H1 (cell line): Measurements from ENCODE around the gene MAF. TPM values are rescaled to one million over a fixed set of nuclear protein-coding genes. Genes with fewer than 3 reads are reported as not detected.

Source experiments
- CTCF ChIA-PET: fragments of 300-600 bp; sonication (Branson Sonifier 250); formaldehyde crosslinking; loops from one replicate; lab custom pipeline; 2021; ENCODE audit not compliant: partially characterized antibody; lab: Charles Lee
- POLR2A ChIA-PET: fragments of 300-600 bp; sonication (Branson Sonifier 250); formaldehyde crosslinking; loops from one replicate; lab custom pipeline; 2021; ENCODE audit warnings: inconsistent platforms; ENCODE audit not compliant: partially characterized antibody; lab: Charles Lee
- DNase-seq, 2 experiments: peaks; one replicate each; pipeline versions ENCODE4 v3.0.0 to v3.0.0-alpha.2; 2010 to 2022; ENCODE audit warnings: low spot score in 2 of 2, low read depth in 1 of 2, mixed read lengths in 1 of 2
- FAIRE-seq: peaks from 2 replicates; lab custom pipeline; 2011; peaks lifted over from hg19 to GRCh38; lab: Jason Lieb, UNC
- H2AFZ ChIP-seq: 2 replicates; pipeline ENCODE4 v1.8.1; 2012; ENCODE audit warnings: low read length, inconsistent platforms
- H2AK5ac ChIP-seq: 2 replicates; pipeline ENCODE4 v1.6.1; 2013; ENCODE audit warnings: low read depth, low read length
- H2BK120ac ChIP-seq: replicated peaks from 2 replicates; pipeline ENCODE3; 2013; ENCODE audit warnings: low read depth, low read length, inconsistent platforms
- H2BK12ac ChIP-seq: 2 replicates; pipeline ENCODE4 v1.6.1; 2013; ENCODE audit warnings: low read depth, low read length
- H2BK15ac ChIP-seq: 2 replicates; pipeline ENCODE4 v1.6.1; 2013; ENCODE audit warnings: low read length
- H2BK20ac ChIP-seq: 2 replicates; pipeline ENCODE4 v1.6.1; 2013; ENCODE audit warnings: low read length
- H2BK5ac ChIP-seq: 2 replicates; pipeline ENCODE4 v1.6.1; 2013; ENCODE audit warnings: low read depth, low read length
- H3K14ac ChIP-seq: 2 replicates; pipeline ENCODE4 v1.6.1; 2013; ENCODE audit warnings: inconsistent platforms; ENCODE audit not compliant: insufficient read length
- H3K18ac ChIP-seq: 2 replicates; pipeline ENCODE4 v1.6.1; 2013; ENCODE audit warnings: low read length; ENCODE audit errors: extremely low read depth
- H3K23ac ChIP-seq: 2 replicates; pipeline ENCODE4 v1.6.1; 2013; ENCODE audit warnings: inconsistent platforms; ENCODE audit not compliant: insufficient read length
- H3K23me2 ChIP-seq: 2 replicates; pipeline ENCODE4 v1.6.1; 2013; ENCODE audit warnings: low read depth, low read length
- H3K27ac ChIP-seq: 2 replicates; pipeline ENCODE4 v1.6.1; 2011; ENCODE audit warnings: low read depth, low read length, inconsistent platforms
- H3K27me3 ChIP-seq, 4 experiments: replicated peaks in 1 of 4; 1 replicate in 1 of 4; 2 replicates in 3 of 4; pipeline versions ENCODE4 v1.6.1 to v1.8.1; 2011 to 2013; ENCODE audit warnings: low read length in 3 of 4, mild to moderate bottlenecking in 3 of 4, inconsistent platforms in 2 of 4, mixed read lengths in 2 of 4, moderate library complexity in 1 of 4; ENCODE audit not compliant: control insufficient read depth in 3 of 4, insufficient read depth in 3 of 4; ENCODE audit errors: extremely low read depth in 1 of 4
- H3K36me3 ChIP-seq, 4 experiments: 2 replicates each; pipeline versions ENCODE4 v1.6.1 to v1.8.1; 2011 to 2013; ENCODE audit warnings: mild to moderate bottlenecking in 4 of 4, low read length in 3 of 4, moderate library complexity in 2 of 4, control low read depth in 1 of 4, inconsistent platforms in 1 of 4; ENCODE audit not compliant: insufficient read depth in 4 of 4, control insufficient read depth in 2 of 4
- H3K4ac ChIP-seq: replicated peaks from 2 replicates; pipeline ENCODE3; 2013; ENCODE audit warnings: low read length, low read depth, mixed read lengths, inconsistent platforms; ENCODE audit not compliant: insufficient read length
- H3K4me1 ChIP-seq, 4 experiments: replicated peaks in 1 of 4; 1 replicate in 1 of 4; 2 replicates in 3 of 4; pipeline versions ENCODE4 v1.6.1 to v1.8.1; 2011 to 2013; ENCODE audit warnings: low read length in 3 of 4, inconsistent platforms in 2 of 4, mixed read lengths in 1 of 4; ENCODE audit not compliant: insufficient read depth in 4 of 4, control insufficient read depth in 3 of 4
- H3K4me2 ChIP-seq, 2 experiments: 2 replicates each; pipeline versions ENCODE4 v1.6.1 to v1.8.1; 2011 to 2013; ENCODE audit warnings: low read depth in 2 of 2, low read length in 2 of 2, control low read depth in 1 of 2, inconsistent platforms in 1 of 2, mild to moderate bottlenecking in 1 of 2; ENCODE audit not compliant: insufficient read depth in 1 of 2
- H3K4me3 ChIP-seq, 4 experiments: fragments of 200-600, 300-600 bp in 1 of 4; sonication (generic), shearing (Covaris generic), sonication (Bioruptor Twin) in 1 of 4; 2 replicates each; pipeline versions ENCODE4 v1.5.1 to v1.8.1; 2011 to 2016; ENCODE audit warnings: low read length in 4 of 4, low read depth in 3 of 4, control low read depth in 2 of 4, inconsistent platforms in 2 of 4, mild to moderate bottlenecking in 2 of 4, mixed read lengths in 1 of 4, moderate library complexity in 1 of 4; ENCODE audit not compliant: insufficient read depth in 2 of 4; ENCODE audit errors: extremely low read depth in 1 of 4
- H3K56ac ChIP-seq: replicated peaks from 2 replicates; pipeline ENCODE3; 2013; ENCODE audit warnings: low read depth, mild to moderate bottlenecking, mixed read lengths, low read length, inconsistent platforms; ENCODE audit not compliant: insufficient read length
- H3K79me1 ChIP-seq: 2 replicates; pipeline ENCODE4 v1.6.1; 2013; ENCODE audit warnings: low read depth, low read length, control low read depth
- H3K79me2 ChIP-seq, 2 experiments: 2 replicates each; pipeline versions ENCODE4 v1.6.1 to v1.8.1; 2012 to 2013; ENCODE audit warnings: low read length in 2 of 2, mild to moderate bottlenecking in 2 of 2, inconsistent platforms in 1 of 2; ENCODE audit not compliant: insufficient read depth in 2 of 2, control insufficient read depth in 1 of 2
- H3K9ac ChIP-seq, 4 experiments: replicated peaks in 1 of 4; 1 replicate in 1 of 4; 2 replicates in 3 of 4; pipeline versions ENCODE4 v1.6.1 to v1.8.1; 2011 to 2013; ENCODE audit warnings: low read depth in 3 of 4, low read length in 3 of 4, control low read depth in 2 of 4, mild to moderate bottlenecking in 2 of 4, moderate library complexity in 2 of 4, inconsistent platforms in 1 of 4; ENCODE audit errors: extremely low read depth in 1 of 4
- H3K9me3 ChIP-seq, 2 experiments: 2 replicates each; pipeline versions ENCODE4 v1.6.1 to v1.8.1; 2012 to 2013; ENCODE audit warnings: mild to moderate bottlenecking in 2 of 2, moderate library complexity in 2 of 2, control low read depth in 1 of 2, inconsistent platforms in 1 of 2, low read depth in 1 of 2, low read length in 1 of 2, mixed read lengths in 1 of 2; ENCODE audit not compliant: insufficient read depth in 2 of 2
- H4K20me1 ChIP-seq, 2 experiments: replicated peaks in 1 of 2; 2 replicates each; pipeline versions ENCODE3 to v1.8.1; 2011 to 2013; ENCODE audit warnings: inconsistent platforms in 2 of 2, low read length in 2 of 2, mild to moderate bottlenecking in 1 of 2; ENCODE audit not compliant: insufficient read depth in 2 of 2, control insufficient read depth in 1 of 2
- H4K5ac ChIP-seq: 2 replicates; pipeline ENCODE4 v1.6.1; 2013; ENCODE audit warnings: low read length, low read depth, mixed read lengths, inconsistent platforms; ENCODE audit not compliant: insufficient read length
- H4K8ac ChIP-seq: 2 replicates; pipeline ENCODE4 v1.8.0; 2013; ENCODE audit warnings: mild to moderate bottlenecking, moderate library complexity, low read length, inconsistent platforms; ENCODE audit not compliant: insufficient read depth; ENCODE audit errors: extremely low read depth
- H4K91ac ChIP-seq: replicated peaks from 2 replicates; pipeline ENCODE3; 2013; ENCODE audit warnings: low read length, mixed read lengths, inconsistent platforms; ENCODE audit not compliant: insufficient read length
- GTF2F1 ChIP-seq: IDR thresholded peaks from 2 replicates; pipeline ENCODE4 v1.6.1; 2012; ENCODE audit warnings: low read depth, low read length, improper control_type of control experiment, borderline replicate concordance
- WGBS, 2 experiments: shearing (Covaris generic) in 1 of 2; methylation state at CpG; one replicate each; pipeline versions ENCODE4 v1.1.6 to v1.1.7; 2013 to 2015; ENCODE audit warnings: low lambda C conversion rate in 2 of 2, mixed read lengths in 2 of 2, inconsistent platforms in 1 of 2, low coverage in 1 of 2, missing lambda C conversion rate in 1 of 2; ENCODE audit not compliant: insufficient replicate concordance in 2 of 2, insufficient coverage in 1 of 2, insufficient read length in 1 of 2; ENCODE audit errors: extremely low coverage in 1 of 2, missing lambda C conversion rate in 1 of 2; 5-methylcytosine and 5-hydroxymethylcytosine counted together
- polyA plus RNA-seq, 7 experiments: library from polyadenylated mRNA; depleted of rRNA in 3 of 7; stranded (reverse) in 5 of 7; unstranded in 2 of 7; fragments of >200 nt in 5 of 7; fragments of 200-250 nt in 2 of 7; gene quantifications; 1 replicate in 5 of 7; 2 replicates in 1 of 7; 4 replicates in 1 of 7; pipeline versions ENCODE4 v1.2.1 to v1.2.3, GENCODE V29; 2011 to 2013; ENCODE audit warnings: missing spikeins in 2 of 7, mixed read lengths in 2 of 7
- total RNA-seq: library from RNA; stranded (reverse); fragmentation: NEBNext Ultra II Directional; extraction: Animal tissue kit (Norgen Biotek cat#: 25700); gene quantifications from 2 replicates; pipeline ENCODE4 v1.2.1, GENCODE V29; 2021

The MAF gene
- total and polyA plus RNA-seq, 2 of the 8 experiments (the other 6 are each of a cell fraction or from before 2014, with no cell fraction given), result 1.3 to 2.7 TPM

GRCh38 chr16:79635488-79635887 is 35.0 kb upstream of the MAF start:
- H3K4me1 ChIP-seq, result no peaks in the 10 kb centered on the region
- H2AFZ ChIP-seq, result no peak overlapping the region
- no peak overlapping the region for H3K14ac ChIP-seq
- H3K56ac ChIP-seq, result no peak overlapping the region
- H3K36me3 ChIP-seq, result no peaks in the 10 kb centered on the region
- no peak overlapping the region for H3K4me3 ChIP-seq
- no peak overlapping the region for H3K4me2 ChIP-seq
- no peaks in the 10 kb centered on the region for H4K20me1 ChIP-seq
- H3K18ac ChIP-seq, result no peak overlapping the region
- no peak overlapping the region for H4K5ac ChIP-seq
- no peak overlapping the region for H2BK120ac ChIP-seq
- H2BK12ac ChIP-seq, result no peak overlapping the region
- H2AK5ac ChIP-seq, result no peak overlapping the region
- H3K9me3 ChIP-seq, result no peaks in the 10 kb centered on the region
- no peak overlapping the region for H2BK15ac ChIP-seq
- H2BK20ac ChIP-seq, result no peak overlapping the region
- no peak overlapping the region for H4K8ac ChIP-seq
- 97% methylated on average over 2 of the region's 2 CpGs; no CpG with 5 or more reads in 1 of the 2 experiments for WGBS, 2 experiments
- no peak overlapping the region for H2BK5ac ChIP-seq
- no peak overlapping the region for H3K27ac ChIP-seq
- no peak overlapping the region for H4K91ac ChIP-seq
- no peaks in the 10 kb centered on the region for H3K23me2 ChIP-seq
- no peak for DNase-seq
- POLR2A ChIA-PET, result no interaction called here
- H3K4ac ChIP-seq, result no peak overlapping the region
- H3K27me3 ChIP-seq, result no peaks in the 10 kb centered on the region
- H3K79me2 ChIP-seq, result no peaks in the 10 kb centered on the region
- no peak overlapping the region for H3K23ac ChIP-seq
- CTCF ChIA-PET, result interaction anchor here (0.6 to 1.2 kb wide), 2 partner anchors 450 to 1012 kb away, joined by 3 to 4 read pairs; no protein-coding TSS in a partner anchor
- no peak for TF ChIP-seq GTF2F1
- no peak for FAIRE-seq
- no peaks in the 10 kb centered on the region for H3K79me1 ChIP-seq
- no peak overlapping the region for H3K9ac ChIP-seq
